HG03060 (cell line): Measurements from ENCODE around the gene PPP1R12B.
"Not testable (repeated sequence)": the region's sequence is repeated elsewhere in the genome, so short reads cannot be mapped to it uniquely, and the experiment has no call there.

ENCODE experiments used
- ATAC-seq: cut with Tn5 transposase; IDR thresholded peaks from one replicate; pipeline ENCODE4 v1.9.1; 2021; ENCODE audit warnings: low read depth, moderate number of reproducible peaks; ENCODE audit not compliant: unreplicated experiment

PPP1R12B gene

GRCh38 chr1:202623476-202623875, 275.0 kb downstream of the PPP1R12B start:
- not testable (repeated sequence) for ATAC-seq

- no peak for ATAC-seq
These were observed 275.7 kb downstream of the PPP1R12B start for GRCh38 chr1:202624088-202624780.

- no peak for ATAC-seq
These were observed 276.2 kb downstream of the PPP1R12B start for GRCh38 chr1:202624781-202625108.

GRCh38 chr1:202625416-202626360, 277.2 kb downstream of the PPP1R12B start:
- ATAC-seq: no peak

- ATAC-seq: not testable (repeated sequence)
These were observed 278.5 kb downstream of the PPP1R12B start for GRCh38 chr1:202627036-202627435.

GRCh38 chr1:202627841-202628565, 279.5 kb downstream of the PPP1R12B start:
- ATAC-seq: no peak

GRCh38 chr1:202628646-202629215, 280.2 kb downstream of the PPP1R12B start:
- ATAC-seq: no peak

GRCh38 chr1:202629257-202629811, 280.8 kb downstream of the PPP1R12B start:
- peak; percentile 67 for ATAC-seq

GRCh38 chr1:202630096-202630495, 281.6 kb downstream of the PPP1R12B start:
- ATAC-seq: not testable (repeated sequence)

- ATAC-seq: no peak
These were observed 282.0 kb downstream of the PPP1R12B start for GRCh38 chr1:202630541-202630940.

- no peak for ATAC-seq
These were observed 282.8 kb downstream of the PPP1R12B start for GRCh38 chr1:202631076-202631923.

GRCh38 chr1:202632241-202632640, 283.7 kb downstream of the PPP1R12B start:
- no peak for ATAC-seq

GRCh38 chr1:202636171-202636570, 287.7 kb downstream of the PPP1R12B start:
- ATAC-seq: not testable (repeated sequence)

GRCh38 chr1:202637321-202638018, 289.0 kb downstream of the PPP1R12B start:
- not testable (repeated sequence) for ATAC-seq

- ATAC-seq: no peak
These were observed 289.7 kb downstream of the PPP1R12B start for GRCh38 chr1:202638019-202638700.

- ATAC-seq: not testable (repeated sequence)
These were observed 290.3 kb downstream of the PPP1R12B start for GRCh38 chr1:202638701-202639305.

GRCh38 chr1:202639500-202639899, 291.0 kb downstream of the PPP1R12B start:
- no peak for ATAC-seq

- ATAC-seq: no peak
These were observed 293.7 kb downstream of the PPP1R12B start for GRCh38 chr1:202642212-202642611.
